GM08714 (cell line): ENCODE data around the gene SEMA3C.

ENCODE experiments used
- H3K4me3 ChIP-seq: fragments of 200-500 bp; sonication (Bioruptor generic); 2 replicates; pipeline ENCODE4 v1.5.1; 2014; ENCODE audit warnings: mild to moderate bottlenecking, low read length, inconsistent platforms
- ZNF274 ChIP-seq: IDR thresholded peaks from 2 replicates; pipeline ENCODE4 v1.6.1; 2012; ENCODE audit warnings: mild to moderate bottlenecking, low read depth, low read length

The SEMA3C gene

DNA sequence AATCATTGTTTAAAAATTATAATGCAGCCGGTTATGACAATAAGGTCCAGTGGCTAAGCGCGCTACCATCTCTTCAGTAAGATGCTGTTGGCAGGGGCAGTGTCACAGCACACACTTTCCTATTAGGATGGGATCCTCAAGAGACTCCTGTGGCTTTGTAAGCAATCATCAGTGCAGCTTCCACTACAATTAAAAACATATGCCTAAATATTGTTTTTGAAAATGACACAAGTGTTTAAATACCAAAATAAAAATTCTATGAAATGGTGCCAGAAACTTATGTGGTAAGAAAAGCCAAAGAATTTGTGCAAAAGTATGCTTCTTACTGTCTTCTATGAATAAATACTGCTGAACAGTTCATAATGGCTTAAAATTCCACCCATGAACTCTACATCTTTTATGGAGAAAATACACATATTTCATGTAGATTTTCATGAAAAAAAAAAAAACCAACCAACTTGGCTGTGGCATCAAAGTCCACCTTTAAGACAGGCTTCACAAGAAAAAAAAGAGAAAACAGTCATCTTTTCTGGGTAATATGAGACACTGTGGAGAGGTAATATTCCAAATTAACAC is 132.8 kb downstream of the SEMA3C start:
- TF ChIP-seq ZNF274: no peak
- H3K4me3 ChIP-seq: no peak overlapping the region

DNA sequence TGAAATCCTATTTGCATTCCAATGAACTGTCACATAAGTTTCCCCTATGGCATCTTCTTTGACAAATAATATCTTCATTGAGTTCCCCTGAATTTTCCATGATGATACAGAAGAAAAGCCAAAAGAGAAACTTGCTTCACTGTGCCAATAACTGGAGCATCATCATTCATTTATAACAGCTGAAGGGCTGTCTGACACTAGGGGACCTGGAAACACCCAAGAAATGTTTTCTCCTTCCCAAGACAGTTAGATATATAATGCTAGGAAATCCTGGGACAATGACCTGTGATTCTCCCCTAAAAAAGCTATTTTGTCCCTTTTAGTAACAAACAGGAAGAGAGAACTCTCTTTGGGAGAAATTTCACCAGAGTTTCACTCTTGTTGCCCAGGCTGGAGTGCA is 133.6 kb downstream of the SEMA3C start:
- no peak overlapping the region for H3K4me3 ChIP-seq
- no peak for TF ChIP-seq ZNF274

DNA sequence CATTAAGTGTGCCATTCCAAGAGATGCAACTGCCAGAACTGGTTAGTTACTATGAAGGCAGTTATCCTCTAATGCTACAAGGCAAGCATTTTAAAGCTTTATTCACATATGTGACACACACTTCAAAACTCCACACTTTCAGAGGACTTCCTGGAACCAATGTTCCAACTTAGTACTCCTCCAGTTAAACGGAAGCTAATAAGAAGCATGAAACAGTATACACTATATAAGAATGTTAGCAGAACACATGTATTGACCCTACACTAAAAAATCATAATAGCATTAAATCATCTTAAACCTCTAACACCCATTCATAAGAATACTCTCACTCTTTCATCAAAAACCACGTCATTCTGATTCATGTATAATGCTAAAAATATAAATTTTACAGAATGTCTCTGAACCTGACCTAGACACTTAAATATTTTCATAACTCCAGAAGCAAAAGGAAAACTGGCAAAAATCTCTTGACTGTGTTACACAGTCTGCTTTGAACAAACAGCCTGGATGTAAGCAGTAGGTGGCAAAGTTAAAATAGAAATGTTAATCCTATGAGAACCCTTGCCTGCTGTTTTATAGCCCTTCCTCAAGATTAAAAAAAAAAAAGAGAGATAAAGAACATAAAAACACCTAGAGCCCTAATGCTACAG is 135.0 kb downstream of the SEMA3C start:
- no peak for TF ChIP-seq ZNF274
- H3K4me3 ChIP-seq: no peak overlapping the region

DNA sequence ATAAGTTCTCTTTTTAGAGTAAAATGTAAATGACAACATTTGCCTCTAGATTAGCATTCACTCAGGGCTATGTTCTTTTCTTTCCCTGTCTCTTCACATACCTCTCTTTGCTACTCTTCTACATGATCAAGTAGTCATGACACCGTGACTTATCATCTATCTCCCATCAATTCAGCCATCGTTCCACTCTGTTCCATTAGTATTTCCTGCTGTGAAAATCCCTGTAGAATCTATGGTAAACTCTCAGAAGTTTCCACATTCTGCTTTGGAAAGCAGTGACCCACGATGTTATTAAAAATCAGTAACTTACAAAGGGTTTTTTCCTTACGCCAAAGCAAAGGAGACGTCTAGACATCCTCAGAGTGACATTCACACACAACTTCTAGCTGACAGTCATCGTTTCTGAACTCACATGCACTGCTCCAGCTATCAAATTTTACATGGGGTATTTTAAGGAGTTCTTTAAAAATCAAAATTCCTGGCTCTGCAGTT is 135.6 kb downstream of the SEMA3C start:
- no peak overlapping the region for H3K4me3 ChIP-seq
- TF ChIP-seq ZNF274: no peak

DNA sequence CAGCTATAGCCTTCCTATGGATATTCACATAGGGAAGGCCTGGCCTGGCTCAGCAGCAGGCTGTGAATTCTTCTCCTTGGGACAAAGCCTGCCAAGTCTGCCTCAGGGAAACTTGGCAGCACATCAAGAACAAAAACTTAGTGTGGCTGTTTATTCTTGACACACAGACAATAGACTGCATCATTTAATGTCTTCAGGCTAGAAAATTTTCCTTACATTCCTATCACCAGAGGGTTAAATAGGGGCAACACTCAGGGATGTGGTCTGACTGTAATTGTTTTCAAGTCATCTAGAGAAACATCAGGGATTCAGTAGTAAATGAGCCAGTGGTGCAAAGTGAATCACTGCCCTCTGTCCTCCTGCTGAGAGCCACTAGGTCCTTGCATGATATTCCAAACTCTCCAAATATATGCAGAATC is 137.3 kb downstream of the SEMA3C start:
- no peak overlapping the region for H3K4me3 ChIP-seq
- TF ChIP-seq ZNF274: no peak

DNA sequence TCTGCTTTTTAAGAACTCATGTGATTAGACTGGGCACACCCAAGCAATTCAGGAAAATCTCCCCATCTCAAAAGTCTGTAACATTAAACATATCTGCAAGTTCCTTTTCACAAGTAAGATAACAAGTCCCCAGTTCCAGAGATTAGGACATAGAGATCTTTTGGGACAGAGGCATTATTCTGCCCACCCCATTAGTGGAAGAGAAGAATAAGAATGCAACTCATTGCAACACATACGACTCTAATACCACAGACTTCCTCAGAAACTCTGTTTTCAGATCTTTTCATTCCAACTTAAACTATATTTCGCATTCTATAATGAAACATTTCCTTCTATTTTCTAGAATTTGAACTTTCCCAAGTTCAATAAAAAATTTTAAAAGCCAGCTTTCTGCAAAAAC is 137.7 kb downstream of the SEMA3C start:
- no peak for TF ChIP-seq ZNF274
- H3K4me3 ChIP-seq: no peak overlapping the region

DNA sequence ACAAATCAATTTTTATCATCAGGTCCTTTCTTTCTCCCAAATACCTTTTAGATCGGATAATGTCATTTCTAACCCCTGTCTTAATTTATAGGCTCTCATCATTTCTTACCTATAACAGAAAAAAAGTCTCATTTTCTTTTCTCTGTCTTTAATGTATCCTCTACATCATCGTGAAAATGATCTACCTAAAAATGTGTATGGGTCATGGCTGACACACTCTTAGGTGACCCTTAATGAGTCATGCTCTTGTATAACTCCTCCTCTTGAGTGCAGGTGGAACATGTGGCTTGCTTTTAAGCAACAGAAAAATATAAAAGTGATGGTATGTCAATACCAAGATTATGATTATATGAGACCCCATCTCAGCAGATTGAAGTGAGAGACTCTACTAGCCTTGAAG is 139.4 kb downstream of the SEMA3C start:
- no peak for TF ChIP-seq ZNF274
- H3K4me3 ChIP-seq: no peak overlapping the region

DNA sequence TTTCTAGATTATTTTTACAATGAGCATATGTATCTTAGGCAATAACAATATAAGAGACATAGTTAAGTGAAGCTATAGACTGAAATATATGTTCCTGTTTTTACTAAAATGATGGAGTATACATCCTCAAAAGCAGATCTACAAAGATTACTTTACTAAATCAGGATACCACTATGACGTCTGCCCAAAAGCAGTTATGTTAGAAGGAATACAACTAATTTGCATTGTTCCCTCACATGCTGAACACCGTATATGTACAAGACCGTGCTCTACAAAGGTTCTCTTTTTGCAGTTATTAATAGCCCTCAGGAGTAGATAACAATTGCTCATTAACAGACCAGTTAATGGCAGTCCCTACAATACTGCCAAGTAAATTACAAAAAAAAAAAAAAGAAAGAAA is 143.0 kb downstream of the SEMA3C start:
- TF ChIP-seq ZNF274: no peak
- no peak overlapping the region for H3K4me3 ChIP-seq

DNA sequence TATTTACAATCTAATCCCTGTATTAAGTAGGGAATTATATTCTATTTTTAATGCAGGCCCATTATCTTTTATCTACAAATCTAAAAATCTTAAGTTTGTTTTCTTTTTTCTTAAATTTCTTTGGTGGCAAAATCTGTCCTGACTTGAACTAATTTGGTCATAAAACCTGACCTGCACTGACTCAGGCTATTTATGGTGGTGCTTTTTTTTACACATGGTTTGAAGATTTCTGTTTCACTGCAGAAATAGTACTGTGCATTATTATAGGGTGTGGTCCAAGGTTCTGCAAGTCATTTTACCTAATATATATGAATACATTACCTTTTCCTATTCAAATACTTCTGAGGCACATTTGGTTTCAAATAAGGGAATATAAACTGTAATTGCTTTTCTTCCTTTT is 143.4 kb downstream of the SEMA3C start:
- no peak overlapping the region for H3K4me3 ChIP-seq
- TF ChIP-seq ZNF274: no peak

DNA sequence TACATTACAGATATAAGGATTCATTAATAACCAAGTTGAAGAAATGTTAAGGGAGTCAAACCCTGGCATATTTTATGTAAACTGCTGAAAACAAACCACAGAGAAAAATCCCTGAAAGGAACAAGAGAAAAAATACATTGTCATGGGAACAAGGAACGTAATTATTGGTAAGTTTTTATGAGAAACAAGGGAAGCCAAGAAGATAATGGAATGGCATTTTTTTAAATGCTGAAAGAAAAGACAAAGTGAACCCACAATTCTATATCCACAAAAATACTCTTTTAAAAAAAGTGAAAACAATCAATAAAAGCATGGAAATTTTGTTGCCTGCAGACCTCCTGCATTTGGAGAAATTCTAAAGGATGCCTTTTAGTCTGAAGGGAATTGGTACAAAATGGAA is 144.0 kb downstream of the SEMA3C start:
- no peak overlapping the region for H3K4me3 ChIP-seq
- TF ChIP-seq ZNF274: no peak

DNA sequence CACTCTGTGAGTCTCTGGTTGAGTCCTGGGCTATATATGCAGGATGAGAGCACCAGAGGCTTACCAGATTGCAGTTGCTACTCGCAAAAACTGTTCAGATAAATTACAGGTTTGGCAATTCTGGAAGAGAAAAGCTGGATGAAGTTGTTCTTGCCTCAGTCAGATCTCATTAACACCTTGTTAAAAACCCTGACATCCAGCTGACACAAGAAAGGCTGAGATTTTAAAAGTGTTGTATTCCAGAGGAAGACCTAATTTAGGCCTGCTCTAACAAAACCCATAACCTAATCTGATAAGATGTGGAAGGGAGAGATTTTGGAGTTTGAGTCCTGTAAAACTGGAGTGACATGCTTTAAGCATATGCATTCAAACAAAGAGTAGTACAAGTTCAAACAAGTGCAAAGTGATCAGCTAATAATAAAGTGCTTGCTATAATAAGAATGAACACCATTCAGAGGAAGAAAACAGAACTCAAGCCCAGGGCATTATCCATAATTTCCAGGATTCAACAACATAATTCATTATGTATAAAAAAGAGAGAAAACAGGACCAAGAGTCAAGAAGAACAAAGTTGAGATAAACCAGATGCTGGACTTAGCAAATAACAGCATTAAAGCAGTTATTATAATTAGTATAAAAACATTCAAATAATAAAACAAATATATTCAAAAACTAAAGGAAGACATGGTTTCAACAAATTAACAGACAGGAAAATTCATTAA is 144.9 kb downstream of the SEMA3C start:
- no peak overlapping the region for H3K4me3 ChIP-seq
- TF ChIP-seq ZNF274: no peak

DNA sequence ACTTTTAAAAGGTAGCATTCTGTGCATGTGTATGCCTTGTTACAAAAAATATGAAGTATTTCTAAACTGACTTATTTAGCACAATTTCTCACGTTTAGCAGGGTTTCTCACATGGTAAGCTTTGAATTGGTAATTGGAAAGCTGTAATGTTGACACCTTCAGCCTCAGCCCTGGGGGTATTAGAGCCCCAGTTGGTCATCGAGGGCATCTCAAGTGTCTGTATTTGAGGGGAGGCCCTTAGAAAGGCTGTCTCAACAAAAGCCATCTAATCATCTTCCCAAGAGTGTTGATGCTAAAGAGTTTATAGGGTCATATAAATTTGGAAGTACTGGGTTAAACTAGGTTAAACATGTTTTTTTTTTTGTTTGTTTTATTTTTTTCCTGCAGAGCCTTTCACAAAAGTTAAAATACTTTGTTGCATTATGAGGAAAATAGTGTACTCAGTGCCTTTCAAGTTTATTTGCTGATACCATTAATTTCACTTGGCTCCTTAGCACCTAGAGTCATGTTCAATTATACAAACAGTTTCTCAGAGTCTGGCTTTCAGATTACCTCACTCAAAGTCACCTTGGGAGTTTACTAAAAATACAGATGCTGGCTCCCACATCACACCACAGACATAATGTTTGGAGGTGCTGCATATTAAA is 146.4 kb downstream of the SEMA3C start:
- no peak overlapping the region for H3K4me3 ChIP-seq
- no peak for TF ChIP-seq ZNF274

DNA sequence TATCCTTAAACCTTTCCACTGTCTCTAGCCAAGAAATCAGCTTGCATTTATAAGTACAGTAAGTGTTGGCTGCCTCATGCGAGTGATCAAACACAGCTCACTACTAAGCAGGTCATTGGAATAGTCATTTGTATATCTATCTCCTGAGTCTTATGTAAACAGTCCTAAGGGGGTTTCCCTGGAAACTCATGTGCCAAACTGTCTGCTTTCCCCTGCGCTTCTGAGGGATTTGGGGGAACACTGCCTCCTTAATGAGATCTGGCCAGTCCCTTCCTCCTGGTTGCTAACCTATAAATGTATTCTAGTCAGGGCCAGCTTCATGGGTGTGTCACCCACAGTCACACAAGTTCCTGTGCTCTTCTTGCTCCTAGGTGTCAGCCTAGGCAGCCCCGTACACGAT is 147.3 kb downstream of the SEMA3C start:
- TF ChIP-seq ZNF274: no peak
- no peak overlapping the region for H3K4me3 ChIP-seq

DNA sequence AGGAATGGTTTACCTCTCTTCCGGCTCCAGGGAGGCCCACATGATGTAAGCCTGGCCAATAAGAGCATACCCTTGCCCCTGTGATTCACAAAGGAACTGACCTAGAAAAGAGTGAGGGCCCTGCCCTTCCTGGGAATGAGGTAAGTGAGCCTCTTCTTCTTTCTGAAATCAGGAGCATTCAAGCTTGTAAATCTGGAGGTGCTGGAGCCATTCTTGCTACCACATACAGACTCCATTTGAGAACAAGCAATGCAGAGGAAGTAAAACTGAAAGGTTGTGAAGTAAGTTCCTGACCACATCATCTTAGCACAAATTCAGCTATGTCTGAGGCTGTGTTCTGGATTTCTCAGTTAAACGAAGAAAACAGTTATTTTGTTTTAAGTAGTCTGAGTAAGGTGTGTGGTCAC is 148.2 kb downstream of the SEMA3C start:
- H3K4me3 ChIP-seq: no peak overlapping the region
- TF ChIP-seq ZNF274: no peak

DNA sequence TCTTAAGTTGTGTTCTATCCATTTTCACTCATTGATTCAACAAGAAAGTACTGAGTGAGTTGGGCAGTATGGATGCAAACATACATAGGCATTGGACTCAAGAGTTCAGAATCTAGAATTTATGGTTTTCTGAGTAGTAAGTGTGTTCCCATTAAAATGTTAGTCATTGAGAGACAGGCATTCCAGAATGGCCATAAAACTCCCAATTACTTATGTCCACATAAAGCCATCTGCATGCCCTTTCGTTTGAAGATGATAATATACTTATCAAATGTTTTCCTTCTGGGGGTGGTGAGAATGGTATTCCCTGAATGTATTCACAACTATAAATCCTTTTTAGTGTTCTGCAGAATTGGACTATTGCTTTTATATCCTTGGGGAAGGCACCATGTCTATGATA is 148.8 kb downstream of the SEMA3C start:
- no peak for TF ChIP-seq ZNF274
- H3K4me3 ChIP-seq: no peak overlapping the region
